ENCODE data around the gene GLG1. TPM values are rescaled to one million over a fixed set of nuclear protein-coding genes. Genes with fewer than 3 reads are reported as not detected.
A peak's percentile ranks its signal among the peaks of the same experiment; 100 is the strongest.
"Not testable (repeated sequence)": the region's sequence is repeated elsewhere in the genome, so short reads cannot be mapped to it uniquely, and the experiment has no call there.

The GLG1 gene
- total RNA-seq, 1 donor from 2014 or later, result 72.1 TPM

DNA sequence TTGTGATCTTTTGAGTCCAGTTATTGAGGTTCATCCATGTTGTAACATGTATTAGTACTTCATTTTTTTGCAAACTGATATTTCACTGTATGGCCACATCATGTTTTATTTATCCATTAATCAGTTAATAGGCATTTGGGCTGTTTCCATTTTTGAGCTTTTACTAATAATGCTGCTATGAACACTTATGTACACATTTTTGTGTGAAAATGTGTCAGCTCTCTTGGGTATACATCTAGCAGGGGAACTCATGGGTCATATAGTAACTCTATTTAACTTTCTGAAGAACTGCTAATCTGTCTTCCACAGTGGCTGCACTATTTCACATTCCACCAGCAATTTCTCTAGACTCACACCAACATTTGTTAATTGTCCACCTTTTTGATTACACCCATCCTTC is 82.0 kb downstream of the GLG1 start:
- H3K4me3 ChIP-seq (ENCODE audit: low read depth, low read length), result no peak overlapping the region
- DNase-seq (ENCODE audit: low read depth), result no peak
- TF ChIP-seq CTCF (conservative IDR thresholded peaks at IDR 0.05; ENCODE audit: low read depth, low read length), result no peak

DNA sequence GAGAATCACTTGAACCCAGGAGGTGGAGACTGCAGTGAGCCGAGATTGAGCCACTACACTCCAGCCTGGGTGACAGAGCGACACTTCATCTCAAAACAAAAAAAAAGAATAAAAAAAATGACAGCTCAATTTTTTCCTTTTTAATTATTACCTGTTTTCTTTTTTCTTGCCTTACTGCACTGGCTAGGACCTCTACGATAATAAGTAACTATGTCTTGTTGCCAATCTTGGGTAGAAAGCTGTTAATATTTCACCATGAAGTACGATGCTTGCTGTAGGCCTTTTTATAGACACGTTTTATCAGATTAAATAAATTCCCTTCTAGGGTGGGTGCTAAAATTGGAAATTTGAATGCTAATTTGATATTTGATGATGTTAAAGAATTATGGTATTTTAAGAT is 82.8 kb downstream of the GLG1 start:
- DNase-seq (ENCODE audit: low read depth), result no peak
- no peak for TF ChIP-seq CTCF (conservative IDR thresholded peaks at IDR 0.05; ENCODE audit: low read depth, low read length)
- no peak overlapping the region for H3K4me3 ChIP-seq (ENCODE audit: low read depth, low read length)

GRCh38 chr16:74523706-74524105 is 83.2 kb downstream of the GLG1 start:
- not testable (repeated sequence) for H3K4me3 ChIP-seq (ENCODE audit: low read depth, low read length); DNase-seq (ENCODE audit: low read depth)

GRCh38 chr16:74522160-74522559 is 84.8 kb downstream of the GLG1 start:
- TF ChIP-seq CTCF (conservative IDR thresholded peaks at IDR 0.05; ENCODE audit: low read depth, low read length), result no peak
- DNase-seq (ENCODE audit: low read depth), result no peak
- H3K4me3 ChIP-seq (ENCODE audit: low read depth, low read length), result no peak overlapping the region

DNA sequence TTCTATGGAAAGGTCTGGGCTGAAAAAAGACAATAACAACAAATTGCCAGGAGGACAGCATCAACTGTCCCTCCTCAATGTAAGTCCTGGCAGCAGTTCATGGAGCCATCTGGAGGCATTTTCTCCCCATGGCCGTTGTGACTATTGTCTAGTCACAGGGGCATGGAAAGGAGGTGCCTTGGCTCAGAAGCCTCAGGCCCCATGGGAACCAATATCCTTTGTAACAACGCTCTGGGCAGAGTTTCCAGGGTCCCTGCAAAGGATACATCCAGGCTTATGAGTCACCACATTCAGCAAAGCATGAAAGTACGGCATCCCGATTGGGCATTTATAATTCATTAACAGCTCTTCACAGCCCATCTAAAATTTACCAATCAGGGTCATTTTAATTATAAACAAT is 85.2 kb downstream of the GLG1 start:
- H3K4me3 ChIP-seq (ENCODE audit: low read depth, low read length), result no peak overlapping the region
- no peak for TF ChIP-seq CTCF (conservative IDR thresholded peaks at IDR 0.05; ENCODE audit: low read depth, low read length)
- DNase-seq (ENCODE audit: low read depth), result peak; percentile 40

GRCh38 chr16:74518934-74519333 is 88.0 kb downstream of the GLG1 start:
- H3K4me3 ChIP-seq (ENCODE audit: low read depth, low read length); DNase-seq (ENCODE audit: low read depth): not testable (repeated sequence)

- TF ChIP-seq CTCF (conservative IDR thresholded peaks at IDR 0.05; ENCODE audit: low read depth, low read length), result no peak
- no peak for DNase-seq (ENCODE audit: low read depth)
- no peak overlapping the region for H3K4me3 ChIP-seq (ENCODE audit: low read depth, low read length)
Measured at GRCh38 chr16:74511961-74512360, 95.0 kb downstream of the GLG1 start.

GRCh38 chr16:74505011-74505410 is 101.9 kb downstream of the GLG1 start:
- DNase-seq (ENCODE audit: low read depth), result no peak
- no peak for TF ChIP-seq CTCF (conservative IDR thresholded peaks at IDR 0.05; ENCODE audit: low read depth, low read length)
- no peak overlapping the region for H3K4me3 ChIP-seq (ENCODE audit: low read depth, low read length)
